Nephron progenitor cell (in vitro differentiated cells): ENCODE data around the gene SERPINC1.

ENCODE experiments used
- DNase-seq: peaks from one replicate; pipeline ENCODE4 v3.0.0; 2021
- H3K27ac Mint-ChIP-seq: 2 replicates; pipeline ENCODE4 v1.8.0; 2021; ENCODE audit warnings: mild to moderate bottlenecking, moderate library complexity, mixed read lengths
- H3K27me3 Mint-ChIP-seq: 2 replicates; pipeline ENCODE4 v1.8.0; 2021; ENCODE audit warnings: mild to moderate bottlenecking, low read depth, mixed read lengths; ENCODE audit not compliant: poor library complexity
- H3K36me3 Mint-ChIP-seq: 2 replicates; pipeline ENCODE4 v1.8.0; 2021; ENCODE audit warnings: low read depth, mixed read lengths
- H3K4me1 Mint-ChIP-seq: 2 replicates; pipeline ENCODE4 v1.8.0; 2021; ENCODE audit warnings: mixed read lengths
- H3K4me3 Mint-ChIP-seq: 2 replicates; pipeline ENCODE4 v1.8.0; 2021; ENCODE audit warnings: mild to moderate bottlenecking, moderate library complexity, mixed read lengths
- H3K9me3 Mint-ChIP-seq: 2 replicates; pipeline ENCODE4 v1.8.0; 2021; ENCODE audit warnings: mild to moderate bottlenecking, moderate library complexity, mixed read lengths
- TF ChIP-seq, protein P1 (sequence below): fragments of 200-600 bp; sonication (generic); IDR thresholded peaks from 2 replicates; pipeline ENCODE4 v1.5.0; 2021; ENCODE audit warnings: antibody characterized with exemption

Gene SERPINC1

DNA sequence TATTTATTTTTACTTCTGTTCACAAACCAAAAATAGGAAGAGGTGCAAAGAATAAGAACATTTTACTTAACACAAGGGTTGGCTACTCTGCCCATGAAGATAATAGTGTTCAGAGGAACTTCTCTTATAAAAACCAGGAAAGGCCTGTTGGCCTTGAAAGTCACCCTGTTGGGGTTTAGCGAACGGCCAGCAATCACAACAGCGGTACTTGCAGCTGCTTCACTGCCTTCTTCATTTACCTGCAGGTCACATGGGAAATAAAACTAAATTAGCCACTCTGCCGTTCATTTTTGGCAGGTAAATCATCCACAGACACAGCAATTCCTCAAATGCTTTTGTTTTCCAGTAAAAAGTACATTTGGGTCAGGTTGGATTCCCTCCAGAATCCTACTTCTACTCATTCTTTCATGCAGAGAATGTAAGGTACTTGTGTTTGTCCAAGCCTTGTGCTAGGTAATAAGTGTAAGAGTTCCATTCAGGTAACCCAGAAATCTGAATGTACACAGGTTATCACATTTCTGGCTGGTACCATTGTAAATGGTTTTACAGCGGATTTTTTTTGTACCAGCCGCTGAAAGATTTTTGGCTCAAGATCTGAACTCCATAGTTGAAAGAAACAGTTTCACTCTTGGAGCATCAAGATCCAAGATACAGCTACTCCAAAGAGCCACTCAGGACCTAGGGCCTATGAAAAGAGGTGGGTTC, 13.1 kb downstream of the SERPINC1 start:
- Mint-ChIP-seq H3K27ac (no peak overlapping the region), H3K27me3 (no peaks in the 10 kb centered on the region), H3K4me1 (peaks cover 7% of the 10 kb centered on the region), H3K9me3 (no peaks in the 10 kb centered on the region), H3K4me3 (no peak overlapping the region), H3K36me3 (peaks cover 5% of the 10 kb centered on the region)
- TF ChIP-seq, protein P1, sequence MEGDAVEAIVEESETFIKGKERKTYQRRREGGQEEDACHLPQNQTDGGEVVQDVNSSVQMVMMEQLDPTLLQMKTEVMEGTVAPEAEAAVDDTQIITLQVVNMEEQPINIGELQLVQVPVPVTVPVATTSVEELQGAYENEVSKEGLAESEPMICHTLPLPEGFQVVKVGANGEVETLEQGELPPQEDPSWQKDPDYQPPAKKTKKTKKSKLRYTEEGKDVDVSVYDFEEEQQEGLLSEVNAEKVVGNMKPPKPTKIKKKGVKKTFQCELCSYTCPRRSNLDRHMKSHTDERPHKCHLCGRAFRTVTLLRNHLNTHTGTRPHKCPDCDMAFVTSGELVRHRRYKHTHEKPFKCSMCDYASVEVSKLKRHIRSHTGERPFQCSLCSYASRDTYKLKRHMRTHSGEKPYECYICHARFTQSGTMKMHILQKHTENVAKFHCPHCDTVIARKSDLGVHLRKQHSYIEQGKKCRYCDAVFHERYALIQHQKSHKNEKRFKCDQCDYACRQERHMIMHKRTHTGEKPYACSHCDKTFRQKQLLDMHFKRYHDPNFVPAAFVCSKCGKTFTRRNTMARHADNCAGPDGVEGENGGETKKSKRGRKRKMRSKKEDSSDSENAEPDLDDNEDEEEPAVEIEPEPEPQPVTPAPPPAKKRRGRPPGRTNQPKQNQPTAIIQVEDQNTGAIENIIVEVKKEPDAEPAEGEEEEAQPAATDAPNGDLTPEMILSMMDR, result no peak
- DNase-seq, result no peak

DNA sequence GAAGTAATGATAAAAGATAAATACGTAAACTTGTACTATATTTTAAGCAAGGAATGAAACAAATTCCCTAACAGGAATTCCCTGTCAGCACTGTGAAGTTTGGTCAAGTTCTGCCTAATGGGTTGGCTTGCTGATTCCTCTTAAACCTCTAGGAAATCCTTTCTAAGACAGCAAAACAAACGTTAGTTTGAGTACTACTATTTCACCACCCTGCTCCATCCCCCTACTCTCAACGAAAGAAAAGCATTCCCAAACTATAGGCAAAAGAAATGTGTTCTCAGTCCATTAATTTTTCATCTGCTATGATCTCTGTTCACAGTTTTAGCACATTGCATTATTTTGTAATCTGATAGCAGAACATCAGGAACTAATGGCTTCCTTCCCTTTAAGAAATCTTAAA, 16.1 kb downstream of the SERPINC1 start:
- no peaks in the 10 kb centered on the region for H3K4me1 Mint-ChIP-seq
- no peak overlapping the region for H3K4me3 Mint-ChIP-seq
- TF ChIP-seq, protein P1, result no peak
- H3K27ac Mint-ChIP-seq, result no peak overlapping the region
- no peak for DNase-seq
- H3K27me3 Mint-ChIP-seq, result no peaks in the 10 kb centered on the region
- no peaks in the 10 kb centered on the region for H3K36me3 Mint-ChIP-seq
- no peaks in the 10 kb centered on the region for H3K9me3 Mint-ChIP-seq

DNA sequence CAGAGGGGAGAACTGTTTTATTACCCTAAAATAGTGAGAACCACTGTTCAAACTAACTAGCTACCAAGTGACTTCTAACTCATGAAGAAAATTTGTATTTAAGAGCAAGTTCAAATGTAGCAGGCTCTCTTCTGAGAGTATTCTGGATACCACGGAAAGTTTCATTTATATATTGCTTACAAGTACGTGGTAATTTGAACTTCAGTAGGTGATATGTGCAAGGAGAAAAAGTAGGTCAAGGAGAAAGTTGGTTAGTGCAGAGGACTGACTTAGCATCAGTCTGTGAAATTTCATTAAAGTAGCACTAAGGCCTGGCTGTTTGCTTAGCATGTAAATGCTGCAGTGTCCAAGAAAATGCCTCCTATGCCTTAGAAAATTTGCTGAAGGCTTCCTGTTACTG, 16.7 kb downstream of the SERPINC1 start:
- Mint-ChIP-seq H3K27ac (no peak overlapping the region), H3K4me3 (no peak overlapping the region), H3K4me1 (no peaks in the 10 kb centered on the region), H3K36me3 (no peaks in the 10 kb centered on the region), H3K27me3 (no peaks in the 10 kb centered on the region), H3K9me3 (no peaks in the 10 kb centered on the region)
- TF ChIP-seq, protein P1, result no peak
- no peak for DNase-seq

DNA sequence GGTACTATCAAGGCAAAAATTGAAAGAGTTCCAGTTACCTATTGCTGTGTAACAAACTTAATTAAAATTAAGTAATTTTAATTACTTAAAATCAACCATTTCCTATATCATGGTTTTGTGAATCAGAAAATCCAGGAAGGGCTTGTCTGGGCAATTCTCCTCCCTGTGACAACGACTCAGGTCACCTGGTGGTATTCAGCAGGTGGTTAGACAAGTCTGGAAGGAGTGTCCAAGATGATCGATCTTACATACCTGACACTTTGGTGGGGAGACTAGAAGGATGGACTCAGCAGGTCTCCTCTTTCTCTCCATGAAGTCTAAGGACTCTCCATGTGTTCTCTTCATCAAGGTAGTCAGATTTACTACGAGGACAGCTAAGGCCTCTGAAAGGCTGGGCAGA, 22.9 kb downstream of the SERPINC1 start:
- TF ChIP-seq, protein P1, result no peak
- Mint-ChIP-seq H3K27ac (no peak overlapping the region), H3K4me3 (no peak overlapping the region), H3K9me3 (no peaks in the 10 kb centered on the region), H3K36me3 (peaks cover 4% of the 10 kb centered on the region), H3K27me3 (no peaks in the 10 kb centered on the region), H3K4me1 (no peaks in the 10 kb centered on the region)
- no peak for DNase-seq

DNA sequence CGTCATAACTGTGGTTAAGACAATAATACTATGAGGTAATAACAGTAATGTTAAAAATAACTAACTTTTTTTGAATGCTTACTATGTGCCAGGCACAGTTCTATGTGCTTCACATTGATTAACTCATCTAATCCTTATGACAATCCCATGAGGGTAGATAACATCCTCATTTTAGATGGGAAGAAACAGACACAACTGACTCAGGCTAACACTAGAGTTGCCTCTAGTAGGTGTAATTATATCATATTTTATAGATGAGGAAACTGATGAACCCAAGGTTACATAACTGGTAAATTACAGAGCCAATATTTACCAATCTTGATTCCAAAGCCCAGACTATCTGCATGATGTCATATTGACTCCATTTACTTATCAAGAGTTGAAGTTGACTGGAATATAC, 23.5 kb downstream of the SERPINC1 start:
- Mint-ChIP-seq H3K27ac (no peak overlapping the region), H3K9me3 (no peaks in the 10 kb centered on the region), H3K4me1 (no peaks in the 10 kb centered on the region), H3K27me3 (no peaks in the 10 kb centered on the region), H3K36me3 (peaks cover 4% of the 10 kb centered on the region), H3K4me3 (no peak overlapping the region)
- TF ChIP-seq, protein P1, result no peak
- no peak for DNase-seq

DNA sequence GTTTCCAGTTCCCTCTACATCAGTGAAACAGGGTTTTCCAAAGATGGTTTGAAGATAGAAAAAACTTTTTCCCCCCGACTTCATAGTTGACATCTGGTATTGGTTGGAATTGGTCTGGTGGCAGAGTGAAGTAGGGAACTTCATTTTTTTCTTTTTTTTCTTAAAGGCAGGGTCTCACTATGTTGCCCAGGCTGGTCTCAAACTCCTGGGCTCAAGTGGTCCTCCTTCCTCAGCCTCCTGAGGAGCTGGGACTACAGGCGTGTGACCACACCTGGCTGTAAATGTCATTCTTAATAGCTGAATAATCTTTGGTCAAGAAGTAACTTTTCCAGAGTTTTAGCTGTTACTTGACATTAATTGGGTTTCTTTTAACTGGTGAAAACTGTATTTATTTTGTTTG, 27.2 kb downstream of the SERPINC1 start:
- peak overlapping the region; percentile 50 for H3K27ac Mint-ChIP-seq
- TF ChIP-seq, protein P1, result no peak
- DNase-seq, result no peak
- H3K36me3 Mint-ChIP-seq, result peaks cover 23% of the 10 kb centered on the region
- H3K4me3 Mint-ChIP-seq, result no peak overlapping the region
- H3K4me1 Mint-ChIP-seq, result no peaks in the 10 kb centered on the region
- H3K27me3 Mint-ChIP-seq, result no peaks in the 10 kb centered on the region
- no peaks in the 10 kb centered on the region for H3K9me3 Mint-ChIP-seq
